Trophoblast cell (in vitro differentiated cells and primary cell): ENCODE measurements around the gene PTPN6.
A peak's percentile ranks its signal among the peaks of the same experiment; 100 is the strongest.

Source experiments
- DNase-seq, 2 donors: peaks; one replicate each; pipeline ENCODE4 v3.0.0-alpha.2; 2016
- H2AFZ ChIP-seq: 2 replicates; pipeline ENCODE4 v1.6.1; 2013; ENCODE audit warnings: low read length, moderate library complexity, mild to moderate bottlenecking; ENCODE audit not compliant: insufficient read depth, poor library complexity
- H2AK5ac ChIP-seq: 2 replicates; pipeline ENCODE4 v1.6.1; 2013; ENCODE audit warnings: mild to moderate bottlenecking, low read length
- H2BK120ac ChIP-seq: 2 replicates; pipeline ENCODE4 v1.6.1; 2013; ENCODE audit warnings: low read length, mild to moderate bottlenecking, moderate library complexity; ENCODE audit not compliant: insufficient read depth, poor library complexity
- H2BK12ac ChIP-seq: 2 replicates; pipeline ENCODE4 v1.6.1; 2013; ENCODE audit warnings: mild to moderate bottlenecking, low read length, moderate library complexity
- H2BK5ac ChIP-seq: 2 replicates; pipeline ENCODE4 v1.6.1; 2013; ENCODE audit warnings: low read length, low read depth, moderate library complexity, mild to moderate bottlenecking; ENCODE audit not compliant: poor library complexity
- H3K14ac ChIP-seq: 2 replicates; pipeline ENCODE4 v1.6.1; 2013; ENCODE audit warnings: mild to moderate bottlenecking, low read length
- H3K18ac ChIP-seq: 2 replicates; pipeline ENCODE4 v1.6.1; 2013; ENCODE audit warnings: mild to moderate bottlenecking, low read length
- H3K23ac ChIP-seq: 2 replicates; pipeline ENCODE4 v1.6.1; 2013; ENCODE audit warnings: low read length
- H3K27ac ChIP-seq: 2 replicates; pipeline ENCODE4 v1.5.1; 2013; ENCODE audit warnings: low read depth, mild to moderate bottlenecking, inconsistent platforms, low read length, moderate library complexity
- H3K27me3 ChIP-seq: 2 replicates; pipeline ENCODE4 v1.6.1; 2013; ENCODE audit warnings: inconsistent platforms, mild to moderate bottlenecking, low read length, moderate library complexity; ENCODE audit not compliant: insufficient read depth
- H3K36me3 ChIP-seq, 2 experiments: 1 replicate in 1 of 2; 2 replicates in 1 of 2; pipeline ENCODE4 v1.6.1; 2013; ENCODE audit warnings: low read length in 2 of 2, mild to moderate bottlenecking in 2 of 2, moderate library complexity in 1 of 2; ENCODE audit not compliant: insufficient read depth in 2 of 2, control insufficient read depth in 1 of 2
- H3K4ac ChIP-seq: 2 replicates; pipeline ENCODE4 v1.6.1; 2013; ENCODE audit warnings: low read depth, mild to moderate bottlenecking, low read length, moderate library complexity
- H3K4me1 ChIP-seq, 2 experiments: 1 replicate in 1 of 2; 2 replicates in 1 of 2; pipeline ENCODE4 v1.6.1; 2013; ENCODE audit warnings: low read length in 2 of 2, mild to moderate bottlenecking in 2 of 2, moderate library complexity in 1 of 2; ENCODE audit not compliant: insufficient read depth in 2 of 2, control insufficient read depth in 1 of 2
- H3K4me2 ChIP-seq: 2 replicates; pipeline ENCODE4 v1.6.1; 2013; ENCODE audit warnings: inconsistent platforms, mild to moderate bottlenecking, low read length, moderate library complexity
- H3K4me3 ChIP-seq: 2 replicates; pipeline ENCODE4 v1.5.1; 2013; ENCODE audit warnings: mild to moderate bottlenecking, low read depth, low read length, inconsistent platforms
- H3K79me1 ChIP-seq: one replicate; pipeline ENCODE4 v1.6.1; 2013; ENCODE audit warnings: low read length
- H3K79me2 ChIP-seq: 2 replicates; pipeline ENCODE4 v1.6.1; 2013; ENCODE audit warnings: low read length, mild to moderate bottlenecking; ENCODE audit not compliant: control insufficient read depth, insufficient read depth, poor library complexity
- H3K9ac ChIP-seq: 2 replicates; pipeline ENCODE4 v1.6.1; 2013; ENCODE audit warnings: mild to moderate bottlenecking, low read length
- H3K9me3 ChIP-seq: 2 replicates; pipeline ENCODE4 v1.6.1; 2013; ENCODE audit warnings: low read depth, mild to moderate bottlenecking, control low read depth, inconsistent platforms, low read length; ENCODE audit not compliant: insufficient read depth
- H4K12ac ChIP-seq: 2 replicates; pipeline ENCODE4 v1.6.1; 2013; ENCODE audit warnings: low read depth, mild to moderate bottlenecking, low read length, moderate library complexity
- H4K8ac ChIP-seq: 2 replicates; pipeline ENCODE4 v1.6.1; 2013; ENCODE audit warnings: low read depth, mild to moderate bottlenecking, low read length, moderate library complexity
- H4K91ac ChIP-seq: one replicate; pipeline ENCODE4 v1.6.1; 2013; ENCODE audit warnings: low read depth, mild to moderate bottlenecking, low read length, moderate library complexity
- WGBS: extraction: QIAGEN DNeasy Blood & Tissue Kit; methylation state at CpG from one replicate; pipeline ENCODE4 v1.1.7; 2013; ENCODE audit warnings: missing lambda C conversion rate; ENCODE audit not compliant: insufficient read length, insufficient coverage; ENCODE audit errors: extremely low coverage; 5-methylcytosine and 5-hydroxymethylcytosine counted together

Gene PTPN6

GRCh38 chr12:6953442-6954315 lies 2.5 kb downstream of the PTPN6 start:
- Histone ChIP-seq H3K18ac (no peak overlapping the region), H3K14ac (no peak overlapping the region), H3K79me2 (no peaks in the 10 kb centered on the region), H4K91ac (no peak overlapping the region), H3K9ac (no peak overlapping the region), H3K23ac (no peak overlapping the region), H3K4ac (no peak overlapping the region), H2BK120ac (no peak overlapping the region), H3K27ac (no peak overlapping the region), H3K27me3 (no peaks in the 10 kb centered on the region), H3K79me1 (no peaks in the 10 kb centered on the region), H2AK5ac (no peak overlapping the region), H2BK12ac (no peak overlapping the region), H3K4me2 (no peak overlapping the region), H2AFZ (no peak overlapping the region), H4K12ac (no peak overlapping the region), H3K4me1 (peaks cover 5 to 10% of the 10 kb centered on the region in 2 experiments), H4K8ac (no peak overlapping the region), H3K36me3 (peaks cover 9 to 11% of the 10 kb centered on the region in 2 experiments), H3K9me3 (no peaks in the 10 kb centered on the region), H3K4me3 (no peak overlapping the region), H2BK5ac (no peak overlapping the region)
- WGBS = no CpG with 5 or more reads among the region's 24 CpGs
- DNase-seq = peak in 1 of 2 donors; percentile 41

- Histone ChIP-seq H2BK12ac (no peak overlapping the region), H2AK5ac (no peak overlapping the region), H3K9me3 (no peaks in the 10 kb centered on the region), H4K91ac (no peak overlapping the region), H4K8ac (no peak overlapping the region), H3K27ac (no peak overlapping the region), H3K4me1 (peaks cover 5 to 10% of the 10 kb centered on the region in 2 experiments), H3K36me3 (peaks cover 9 to 11% of the 10 kb centered on the region in 2 experiments), H3K27me3 (no peaks in the 10 kb centered on the region), H4K12ac (no peak overlapping the region), H3K79me2 (no peaks in the 10 kb centered on the region), H3K4me3 (peak overlapping the region; percentile 42), H3K79me1 (no peaks in the 10 kb centered on the region), H3K18ac (no peak overlapping the region), H3K4ac (no peak overlapping the region), H3K23ac (no peak overlapping the region), H3K9ac (no peak overlapping the region), H3K14ac (no peak overlapping the region), H2BK120ac (no peak overlapping the region), H3K4me2 (no peak overlapping the region), H2AFZ (no peak overlapping the region), H2BK5ac (no peak overlapping the region)
- no CpG with 5 or more reads among the region's 21 CpGs for whole genome bisulfite sequencing
- no peak for DNase-seq
Measured at GRCh38 chr12:6954316-6955107, 3.4 kb downstream of the PTPN6 start.

GRCh38 chr12:6955108-6956020 lies 4.2 kb downstream of the PTPN6 start:
- H3K18ac ChIP-seq = no peak overlapping the region
- no CpG with 5 or more reads among the region's 22 CpGs for WGBS

More at GRCh38 chr12:6955108-6956020, 4.2 kb downstream of the PTPN6 start:
- no peak overlapping the region for H2AFZ ChIP-seq
- H2BK5ac ChIP-seq = no peak overlapping the region
- H3K79me2 ChIP-seq = no peaks in the 10 kb centered on the region
- H3K4ac ChIP-seq = no peak overlapping the region
- DNase-seq = no peak
- no peak overlapping the region for H4K91ac ChIP-seq
- H3K36me3 ChIP-seq = peaks cover 10 to 15% of the 10 kb centered on the region in 2 experiments
- no peak overlapping the region for H3K14ac ChIP-seq
- peaks cover 5 to 10% of the 10 kb centered on the region in 2 experiments for H3K4me1 ChIP-seq
- no peak overlapping the region for H3K4me2 ChIP-seq
- H4K8ac ChIP-seq = no peak overlapping the region
- H2AK5ac ChIP-seq = no peak overlapping the region
- no peak overlapping the region for H3K4me3 ChIP-seq
- H3K9ac ChIP-seq = no peak overlapping the region
- H3K27me3 ChIP-seq = no peaks in the 10 kb centered on the region
- no peak overlapping the region for H3K27ac ChIP-seq
- H3K9me3 ChIP-seq = no peaks in the 10 kb centered on the region
- H2BK12ac ChIP-seq = no peak overlapping the region
- no peak overlapping the region for H3K23ac ChIP-seq
- H4K12ac ChIP-seq = no peak overlapping the region
- H2BK120ac ChIP-seq = no peak overlapping the region
- no peaks in the 10 kb centered on the region for H3K79me1 ChIP-seq
